Measurements from ENCODE around the gene ADARB2.

The ADARB2 gene

DNA sequence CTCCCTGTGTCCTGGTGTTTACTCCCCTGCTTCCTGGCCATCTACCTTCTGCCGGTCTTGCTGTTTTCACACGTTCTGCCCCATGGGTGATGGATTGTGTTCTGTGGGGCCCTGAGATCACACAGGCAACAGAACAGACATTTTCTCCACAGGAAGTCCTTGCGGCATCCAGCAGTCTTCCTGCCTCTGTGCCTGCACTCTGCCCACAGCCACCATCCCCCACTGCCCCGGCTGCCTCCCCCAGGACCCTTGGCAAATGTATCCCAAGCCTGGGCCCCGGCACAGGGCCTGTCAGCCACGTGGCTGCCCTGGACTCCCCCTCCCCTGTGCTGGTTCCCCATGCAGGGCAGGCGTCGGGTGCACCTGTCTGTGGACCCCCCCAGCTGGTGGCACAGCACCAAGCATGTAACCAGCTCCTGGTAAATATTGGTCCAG, 497.0 kb downstream of the ADARB2 start:
- no peaks in the 10 kb centered on the region for H3K9me3 ChIP-seq
- peaks cover 11 to 19% of the 10 kb centered on the region in 2 experiments for H3K4me1 ChIP-seq (ENCODE audit: control insufficient read depth in 1 of 2, insufficient read depth in 1 of 2, low read depth in 1 of 2, low read length in 1 of 2)
- peak overlapping the region; percentile 75 for H3K27ac ChIP-seq
- peak overlapping the region; percentile 38 to 53 for H3K4me3 ChIP-seq (ENCODE audit: low read depth in 1 of 2, low read length in 1 of 2)
- H3K36me3 ChIP-seq: no peaks in the 10 kb centered on the region
- no peaks in the 10 kb centered on the region for H3K27me3 ChIP-seq
- TF ChIP-seq, protein P1, sequence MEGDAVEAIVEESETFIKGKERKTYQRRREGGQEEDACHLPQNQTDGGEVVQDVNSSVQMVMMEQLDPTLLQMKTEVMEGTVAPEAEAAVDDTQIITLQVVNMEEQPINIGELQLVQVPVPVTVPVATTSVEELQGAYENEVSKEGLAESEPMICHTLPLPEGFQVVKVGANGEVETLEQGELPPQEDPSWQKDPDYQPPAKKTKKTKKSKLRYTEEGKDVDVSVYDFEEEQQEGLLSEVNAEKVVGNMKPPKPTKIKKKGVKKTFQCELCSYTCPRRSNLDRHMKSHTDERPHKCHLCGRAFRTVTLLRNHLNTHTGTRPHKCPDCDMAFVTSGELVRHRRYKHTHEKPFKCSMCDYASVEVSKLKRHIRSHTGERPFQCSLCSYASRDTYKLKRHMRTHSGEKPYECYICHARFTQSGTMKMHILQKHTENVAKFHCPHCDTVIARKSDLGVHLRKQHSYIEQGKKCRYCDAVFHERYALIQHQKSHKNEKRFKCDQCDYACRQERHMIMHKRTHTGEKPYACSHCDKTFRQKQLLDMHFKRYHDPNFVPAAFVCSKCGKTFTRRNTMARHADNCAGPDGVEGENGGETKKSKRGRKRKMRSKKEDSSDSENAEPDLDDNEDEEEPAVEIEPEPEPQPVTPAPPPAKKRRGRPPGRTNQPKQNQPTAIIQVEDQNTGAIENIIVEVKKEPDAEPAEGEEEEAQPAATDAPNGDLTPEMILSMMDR (IDR thresholded peaks at IDR 0.05): no peak

DNA sequence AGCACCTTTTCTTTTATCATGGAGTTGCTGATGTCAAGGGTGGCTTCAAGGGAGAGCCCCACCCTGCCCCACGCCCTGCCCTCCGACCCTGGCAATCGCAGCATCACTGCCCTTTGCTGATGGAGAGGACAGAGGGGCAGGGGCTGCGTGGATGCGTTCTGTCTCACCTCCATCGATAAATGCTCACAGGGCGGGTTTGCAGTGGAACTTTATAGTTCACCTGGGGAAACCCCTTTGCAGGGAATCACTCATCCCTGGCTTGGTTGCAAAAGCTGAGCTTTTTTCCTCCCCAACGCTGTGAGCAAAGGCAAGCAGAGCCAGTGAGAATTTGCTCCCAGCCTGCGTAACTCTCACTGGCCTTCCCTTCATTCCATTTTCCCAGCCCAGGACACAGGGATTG, 504.3 kb downstream of the ADARB2 start:
- no peaks in the 10 kb centered on the region for H3K9me3 ChIP-seq
- H3K36me3 ChIP-seq: peaks cover 56% of the 10 kb centered on the region
- H3K27ac ChIP-seq: no peak overlapping the region
- no peaks in the 10 kb centered on the region for H3K4me1 ChIP-seq (ENCODE audit: control insufficient read depth in 1 of 2, insufficient read depth in 1 of 2, low read depth in 1 of 2, low read length in 1 of 2)
- TF ChIP-seq, protein P1 (IDR thresholded peaks at IDR 0.05): no peak
- H3K4me3 ChIP-seq (ENCODE audit: low read depth in 1 of 2, low read length in 1 of 2): no peak overlapping the region
- H3K27me3 ChIP-seq: no peaks in the 10 kb centered on the region

DNA sequence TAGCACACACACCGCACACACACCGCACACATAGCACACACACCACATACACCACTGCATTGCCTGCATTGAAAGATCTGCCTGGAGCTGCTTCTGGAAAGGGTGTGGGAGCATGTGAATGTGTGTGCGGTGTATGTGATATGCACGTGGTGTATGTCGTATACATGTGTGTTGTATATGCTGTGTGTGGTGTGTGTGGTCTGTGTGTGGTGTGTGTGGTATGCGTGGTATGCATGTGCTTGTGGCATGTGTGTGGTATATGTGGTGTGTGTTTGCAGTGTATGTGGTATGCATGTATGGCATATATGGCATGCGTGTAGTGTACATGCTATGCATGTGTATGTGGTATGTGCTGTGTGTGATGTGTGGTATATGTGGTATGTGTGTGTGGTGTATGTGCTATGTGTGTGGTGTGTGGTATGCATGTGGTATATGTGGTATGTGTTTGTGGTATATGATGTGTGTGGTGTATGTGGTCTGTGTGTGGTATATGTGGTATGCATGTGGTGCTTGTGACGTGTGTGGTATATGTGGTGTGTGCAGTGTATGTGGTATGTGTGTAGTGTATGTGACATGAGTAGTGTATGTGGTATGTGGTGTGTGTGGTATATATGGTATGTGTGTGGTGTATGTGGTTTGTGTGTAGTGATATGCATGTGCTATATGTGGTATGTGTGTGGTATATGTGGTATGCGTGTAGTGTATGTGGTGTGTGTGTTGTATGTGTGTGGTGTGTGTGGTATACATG, 505.0 kb downstream of the ADARB2 start:
- no peaks in the 10 kb centered on the region for H3K4me1 ChIP-seq (ENCODE audit: control insufficient read depth in 1 of 2, insufficient read depth in 1 of 2, low read depth in 1 of 2, low read length in 1 of 2)
- TF ChIP-seq, protein P1 (IDR thresholded peaks at IDR 0.05): no peak
- no peak overlapping the region for H3K4me3 ChIP-seq (ENCODE audit: low read depth in 1 of 2, low read length in 1 of 2)

DNA sequence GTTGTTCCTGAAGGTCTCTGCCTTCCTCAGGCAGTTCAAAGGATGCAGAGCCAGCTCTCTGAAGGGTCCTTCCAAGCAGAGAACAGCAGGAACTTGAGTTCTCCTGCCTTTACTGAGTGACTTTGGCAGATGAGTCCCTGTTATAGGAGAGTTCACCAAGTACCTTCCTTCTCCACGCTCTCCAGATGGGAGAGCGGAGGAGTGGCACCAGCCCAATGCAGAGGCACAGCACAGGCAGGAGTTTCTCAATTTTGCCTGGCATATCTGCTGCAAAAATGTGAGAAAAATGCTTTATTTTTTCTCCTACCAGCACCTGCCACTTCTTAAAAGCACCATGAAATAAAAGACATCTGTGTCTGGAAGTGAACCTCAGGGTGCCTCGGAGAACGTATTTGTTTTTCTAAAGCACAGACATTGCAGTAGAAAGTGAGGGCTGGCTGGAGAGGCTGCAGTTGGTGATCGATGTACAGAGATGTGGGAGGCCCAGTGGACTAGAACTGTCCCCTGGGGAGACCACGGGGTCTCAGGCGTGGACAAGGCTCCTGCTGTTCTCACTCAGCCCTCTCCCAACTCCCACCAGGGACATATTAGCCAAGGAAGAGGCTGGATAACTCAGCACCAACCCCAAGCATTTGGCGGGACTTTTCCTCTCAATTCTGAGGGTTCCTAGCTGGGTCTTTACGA, 506.6 kb downstream of the ADARB2 start:
- TF ChIP-seq, protein P1 (IDR thresholded peaks at IDR 0.05): no peak
- H3K27ac ChIP-seq: no peak overlapping the region
- peaks cover 71% of the 10 kb centered on the region for H3K36me3 ChIP-seq
- H3K9me3 ChIP-seq: no peaks in the 10 kb centered on the region
- H3K4me1 ChIP-seq (ENCODE audit: control insufficient read depth in 1 of 2, insufficient read depth in 1 of 2, low read depth in 1 of 2, low read length in 1 of 2): no peaks in the 10 kb centered on the region
- H3K4me3 ChIP-seq (ENCODE audit: low read depth in 1 of 2, low read length in 1 of 2): no peak overlapping the region
- H3K27me3 ChIP-seq: no peaks in the 10 kb centered on the region

More for the DNA sequence above, 505.0 kb downstream of the ADARB2 start:
- Histone ChIP-seq H3K9me3 (no peaks in the 10 kb centered on the region), H3K27ac (no peak overlapping the region), H3K36me3 (peaks cover 63% of the 10 kb centered on the region), H3K27me3 (no peaks in the 10 kb centered on the region)

DNA sequence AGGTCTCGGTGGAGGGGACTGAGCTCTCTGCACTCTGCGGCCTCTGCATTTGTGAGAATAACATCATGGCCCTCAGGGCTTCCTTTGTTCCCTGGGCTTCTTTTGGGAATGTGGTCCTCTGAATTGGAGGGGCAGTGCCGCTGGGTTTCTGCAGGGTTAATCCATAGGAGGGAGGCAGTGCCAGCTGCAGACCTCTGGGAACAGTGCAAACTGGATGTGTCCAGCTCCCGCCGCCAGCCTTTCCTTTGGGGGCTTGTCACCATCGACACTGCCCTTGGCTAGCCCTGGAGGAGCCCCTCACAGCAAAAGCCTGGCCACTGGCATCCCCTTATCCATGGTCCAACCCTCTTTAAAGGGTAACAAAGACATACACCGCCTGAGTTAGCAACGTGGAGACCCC, 507.2 kb downstream of the ADARB2 start:
- Histone ChIP-seq H3K9me3 (no peaks in the 10 kb centered on the region), H3K4me3 (ENCODE audit: low read depth in 1 of 2, low read length in 1 of 2) (no peak overlapping the region), H3K27me3 (no peaks in the 10 kb centered on the region), H3K27ac (no peak overlapping the region), H3K4me1 (ENCODE audit: control insufficient read depth in 1 of 2, insufficient read depth in 1 of 2, low read depth in 1 of 2, low read length in 1 of 2) (no peaks in the 10 kb centered on the region), H3K36me3 (peaks cover 71% of the 10 kb centered on the region)
- TF ChIP-seq, protein P1 (IDR thresholded peaks at IDR 0.05): no peak
